Astrocyte (in vitro differentiated cells and primary cell): Measurements from ENCODE around the gene SLC35G1. TPM values are rescaled to one million over a fixed set of nuclear protein-coding genes. Genes with fewer than 3 reads are reported as not detected.

ENCODE experiments used
- DNase-seq: peaks from one replicate; pipeline ENCODE4 v3.0.0-alpha.2; 2010; ENCODE audit warnings: low read depth
- FAIRE-seq: peaks from 2 replicates; lab custom pipeline; 2011; peaks lifted over from hg19 to GRCh38; lab: Jason Lieb, UNC
- H2AFZ ChIP-seq: 2 replicates; pipeline ENCODE4 v1.6.0; 2012; ENCODE audit warnings: low read depth, low read length, inconsistent platforms
- H3K27ac ChIP-seq: 2 replicates; pipeline ENCODE4 v1.5.1; 2011; ENCODE audit warnings: low read depth, low read length, inconsistent platforms
- H3K27me3 ChIP-seq: 2 replicates; pipeline ENCODE4 v1.6.0; 2011; ENCODE audit warnings: low read length, inconsistent platforms; ENCODE audit not compliant: insufficient read depth
- H3K36me3 ChIP-seq: 2 replicates; pipeline ENCODE4 v1.5.1; 2011; ENCODE audit warnings: low read length, inconsistent platforms; ENCODE audit not compliant: insufficient read depth
- H3K4me1 ChIP-seq: 2 replicates; pipeline ENCODE4 v1.5.1; 2011; ENCODE audit warnings: low read length, inconsistent platforms; ENCODE audit not compliant: insufficient read depth
- H3K4me2 ChIP-seq: 2 replicates; pipeline ENCODE4 v1.6.0; 2012; ENCODE audit warnings: low read length, inconsistent platforms
- H3K4me3 ChIP-seq: 2 replicates; pipeline ENCODE4 v1.5.1; 2011; ENCODE audit warnings: low read depth, mild to moderate bottlenecking, low read length, inconsistent platforms; ENCODE audit not compliant: insufficient read depth
- H3K79me2 ChIP-seq: 2 replicates; pipeline ENCODE4 v1.6.0; 2012; ENCODE audit warnings: mild to moderate bottlenecking, low read length, inconsistent platforms; ENCODE audit not compliant: insufficient read depth
- H3K9ac ChIP-seq: 2 replicates; pipeline ENCODE4 v1.6.0; 2012; ENCODE audit warnings: mild to moderate bottlenecking, low read length, inconsistent platforms
- H3K9me3 ChIP-seq: 2 replicates; pipeline ENCODE4 v1.5.1; 2012; ENCODE audit warnings: low read depth, mild to moderate bottlenecking, low read length, inconsistent platforms; ENCODE audit not compliant: insufficient read depth
- H4K20me1 ChIP-seq: 2 replicates; pipeline ENCODE4 v1.6.0; 2012; ENCODE audit warnings: low read length, inconsistent platforms; ENCODE audit not compliant: insufficient read depth
- H3K27ac Mint-ChIP-seq: one replicate; pipeline ENCODE4 v1.8.0; 2021; ENCODE audit warnings: mild to moderate bottlenecking, mixed read lengths; ENCODE audit not compliant: unreplicated experiment
- H3K27me3 Mint-ChIP-seq: one replicate; pipeline ENCODE4 v1.8.0; 2021; ENCODE audit warnings: low read depth, mixed read lengths; ENCODE audit not compliant: unreplicated experiment
- H3K36me3 Mint-ChIP-seq: one replicate; pipeline ENCODE4 v1.8.0; 2021; ENCODE audit warnings: low read depth, mixed read lengths; ENCODE audit not compliant: unreplicated experiment
- H3K4me1 Mint-ChIP-seq: one replicate; pipeline ENCODE4 v1.8.0; 2021; ENCODE audit warnings: low read depth, mixed read lengths; ENCODE audit not compliant: unreplicated experiment
- H3K4me3 Mint-ChIP-seq: one replicate; pipeline ENCODE4 v1.8.0; 2021; ENCODE audit warnings: mild to moderate bottlenecking, moderate library complexity, mixed read lengths; ENCODE audit not compliant: unreplicated experiment
- H3K9me3 Mint-ChIP-seq: one replicate; pipeline ENCODE4 v1.8.0; 2021; ENCODE audit warnings: mild to moderate bottlenecking, mixed read lengths; ENCODE audit not compliant: unreplicated experiment
- CTCF ChIP-seq: IDR thresholded peaks from 2 replicates; pipeline ENCODE4 v1.5.1; 2011; ENCODE audit warnings: low read depth, mild to moderate bottlenecking, inconsistent platforms, low read length, moderate library complexity; ENCODE audit not compliant: insufficient read depth
- EZH2 ChIP-seq: IDR thresholded peaks from 2 replicates; pipeline ENCODE4 v1.6.1; 2012; ENCODE audit warnings: mild to moderate bottlenecking, low read length, inconsistent platforms; ENCODE audit not compliant: insufficient read depth
- total RNA-seq: library from RNA; stranded (reverse); gene quantifications from 2 replicates; pipeline ENCODE4 v1.2.1, GENCODE V29; 2021

SLC35G1 gene
- total RNA-seq, 1 donor from 2014 or later: 3.5 TPM

- Histone ChIP-seq H3K27ac (no peak overlapping the region), H3K4me3 (no peak overlapping the region), H2AFZ (no peak overlapping the region), H3K36me3 (no peaks in the 10 kb centered on the region), H3K27me3 (no peaks in the 10 kb centered on the region), H4K20me1 (no peaks in the 10 kb centered on the region), H3K9ac (no peak overlapping the region), H3K4me2 (no peak overlapping the region), H3K9me3 (no peaks in the 10 kb centered on the region), H3K79me2 (no peaks in the 10 kb centered on the region), H3K4me1 (no peaks in the 10 kb centered on the region)
- Mint-ChIP-seq H3K36me3 (peaks cover 4% of the 10 kb centered on the region), H3K4me1 (no peaks in the 10 kb centered on the region), H3K27ac (no peak overlapping the region), H3K27me3 (no peaks in the 10 kb centered on the region), H3K4me3 (no peak overlapping the region), H3K9me3 (no peaks in the 10 kb centered on the region)
- FAIRE-seq (no peak), DNase-seq (no peak)
- TF ChIP-seq EZH2 (no peak), CTCF (no peak)
Measured at GRCh38 chr10:93904901-93905300, 11.1 kb downstream of the SLC35G1 start.

- H3K27me3 Mint-ChIP-seq: no peaks in the 10 kb centered on the region
- Histone ChIP-seq H3K9ac (no peak overlapping the region), H3K27ac (no peak overlapping the region), H3K79me2 (no peaks in the 10 kb centered on the region), H3K4me3 (no peak overlapping the region), H3K27me3 (no peaks in the 10 kb centered on the region), H3K4me2 (no peak overlapping the region), H3K9me3 (no peaks in the 10 kb centered on the region), H2AFZ (no peak overlapping the region), H3K36me3 (no peaks in the 10 kb centered on the region), H3K4me1 (no peaks in the 10 kb centered on the region), H4K20me1 (no peaks in the 10 kb centered on the region)
- H3K4me3 Mint-ChIP-seq: no peak overlapping the region
- H3K36me3 Mint-ChIP-seq: peaks cover 6% of the 10 kb centered on the region
- FAIRE-seq: no peak
- no peaks in the 10 kb centered on the region for H3K4me1 Mint-ChIP-seq
- TF ChIP-seq EZH2 (no peak), CTCF (no peak)
- H3K27ac Mint-ChIP-seq: no peak overlapping the region
- no peaks in the 10 kb centered on the region for H3K9me3 Mint-ChIP-seq
- no peak for DNase-seq
Measured at GRCh38 chr10:93907059-93907458, 13.3 kb downstream of the SLC35G1 start.

- H3K27me3 Mint-ChIP-seq: no peaks in the 10 kb centered on the region
- Histone ChIP-seq H3K4me2 (no peak overlapping the region), H3K4me3 (no peak overlapping the region), H3K27ac (no peak overlapping the region), H3K27me3 (no peaks in the 10 kb centered on the region), H3K4me1 (no peaks in the 10 kb centered on the region), H2AFZ (no peak overlapping the region), H3K79me2 (no peaks in the 10 kb centered on the region), H3K9ac (no peak overlapping the region), H3K36me3 (no peaks in the 10 kb centered on the region), H3K9me3 (no peaks in the 10 kb centered on the region), H4K20me1 (no peaks in the 10 kb centered on the region)
- DNase-seq: no peak
- no peak for TF ChIP-seq EZH2
- no peak for TF ChIP-seq CTCF
- no peak overlapping the region for H3K27ac Mint-ChIP-seq
- peaks cover 6% of the 10 kb centered on the region for H3K36me3 Mint-ChIP-seq
- FAIRE-seq: no peak
- H3K4me3 Mint-ChIP-seq: no peak overlapping the region
- H3K9me3 Mint-ChIP-seq: no peaks in the 10 kb centered on the region
- H3K4me1 Mint-ChIP-seq: no peaks in the 10 kb centered on the region
Measured at GRCh38 chr10:93911866-93912265, 18.1 kb downstream of the SLC35G1 start.
